MCF 10A (cell line): ENCODE measurements around the gene TYROBP. TPM values are rescaled to one million over a fixed set of nuclear protein-coding genes. Genes with fewer than 3 reads are reported as not detected.

Experiments
- BruUV-seq: library from RNA; stranded (reverse); fragments of 400-500 nt; replicated peaks from 2 replicates; lab custom pipeline; 2021; lab: Mats Ljungman, UMichigan
- CTCF ChIA-PET: fragments of 300-600 bp; sonication (Branson Sonifier 250); formaldehyde crosslinking; extraction: SDS; loops from one replicate; lab custom pipeline; 2021; ENCODE audit warnings: antibody characterized with exemption, inconsistent platforms; lab: Yijun Ruan, JAX
- POLR2A ChIA-PET: fragments of 300-600, 350-650 bp; sonication (Branson Sonifier 250); formaldehyde crosslinking; extraction: SDS; loops from one replicate; lab custom pipeline; 2020; ENCODE audit warnings: antibody characterized with exemption, inconsistent platforms; lab: Yijun Ruan, JAX
- DNase-seq: peaks from one replicate; pipeline ENCODE4 v3.0.0-alpha.2; 2018; ENCODE audit not compliant: unreplicated experiment
- H3K27ac Mint-ChIP-seq: one replicate; pipeline ENCODE4 v1.8.0; 2022; ENCODE audit warnings: mild to moderate bottlenecking, low read depth, mixed read lengths; ENCODE audit not compliant: unreplicated experiment
- H3K27me3 Mint-ChIP-seq: one replicate; pipeline ENCODE4 v1.8.0; 2022; ENCODE audit warnings: mixed read lengths; ENCODE audit not compliant: insufficient read depth, unreplicated experiment
- H3K36me3 Mint-ChIP-seq: one replicate; pipeline ENCODE4 v1.8.0; 2022; ENCODE audit warnings: mild to moderate bottlenecking, moderate library complexity, mixed read lengths; ENCODE audit not compliant: insufficient read depth, unreplicated experiment
- H3K4me1 Mint-ChIP-seq: one replicate; pipeline ENCODE4 v1.8.0; 2022; ENCODE audit warnings: mixed read lengths; ENCODE audit not compliant: insufficient read depth, unreplicated experiment
- H3K4me3 Mint-ChIP-seq: one replicate; pipeline ENCODE4 v1.8.0; 2022; ENCODE audit warnings: mild to moderate bottlenecking, moderate library complexity, mixed read lengths; ENCODE audit not compliant: unreplicated experiment
- H3K9me3 Mint-ChIP-seq: one replicate; pipeline ENCODE4 v1.8.0; 2022; ENCODE audit warnings: mixed read lengths; ENCODE audit not compliant: unreplicated experiment
- CTCF ChIP-seq: fragments of 200-600 bp; IDR thresholded peaks from one replicate; pipeline ENCODE4 v1.8.0; 2022; ENCODE audit warnings: antibody characterized with exemption, mild to moderate bottlenecking; ENCODE audit not compliant: unreplicated experiment
- intact Hi-C: fragments of 100-400 bp; cut with micrococcal nuclease; formaldehyde crosslinking; loops from 2 replicates; pipeline ENCODE4 v1.14.1; 2022
- total RNA-seq: library from RNA; stranded (reverse); gene quantifications from 2 replicates; pipeline ENCODE4 v1.2.3, GENCODE V29; 2022

The TYROBP gene
- total RNA-seq, 1 experiment from 2014 or later, result not detected

DNA sequence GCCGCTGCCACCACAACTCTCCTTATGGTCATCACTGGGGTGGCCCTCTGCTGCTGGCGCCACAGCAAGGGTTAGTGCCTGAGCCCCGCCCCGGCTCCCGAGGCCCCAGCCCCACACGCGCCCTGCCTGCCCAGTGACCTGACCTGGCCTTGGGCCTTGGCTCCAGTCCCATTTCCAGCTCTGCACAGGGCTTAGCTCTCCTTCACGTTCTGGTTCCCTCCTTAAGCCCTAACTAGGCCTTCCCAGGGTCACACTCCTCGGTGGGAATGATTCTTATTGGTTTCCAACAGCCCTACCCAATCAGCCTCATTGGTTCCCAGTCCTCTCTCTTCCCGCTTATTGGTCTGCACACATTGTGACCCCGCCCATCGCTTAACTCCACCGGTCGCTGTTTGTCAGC is 45.6 kb downstream of the TYROBP start:
- no peaks in the 10 kb centered on the region for H3K9me3 Mint-ChIP-seq
- ChIA-PET POLR2A (no interaction called here), CTCF (no interaction called here)
- H3K27me3 Mint-ChIP-seq, result peaks cover 39% of the 10 kb centered on the region
- no peak overlapping the region for H3K27ac Mint-ChIP-seq
- no TSS peak for BruUV-seq
- H3K4me3 Mint-ChIP-seq, result no peak overlapping the region
- no peak for DNase-seq
- intact Hi-C loops, result no loop called here
- no peak for TF ChIP-seq CTCF
- H3K4me1 Mint-ChIP-seq, result no peaks in the 10 kb centered on the region
- H3K36me3 Mint-ChIP-seq, result no peaks in the 10 kb centered on the region

DNA sequence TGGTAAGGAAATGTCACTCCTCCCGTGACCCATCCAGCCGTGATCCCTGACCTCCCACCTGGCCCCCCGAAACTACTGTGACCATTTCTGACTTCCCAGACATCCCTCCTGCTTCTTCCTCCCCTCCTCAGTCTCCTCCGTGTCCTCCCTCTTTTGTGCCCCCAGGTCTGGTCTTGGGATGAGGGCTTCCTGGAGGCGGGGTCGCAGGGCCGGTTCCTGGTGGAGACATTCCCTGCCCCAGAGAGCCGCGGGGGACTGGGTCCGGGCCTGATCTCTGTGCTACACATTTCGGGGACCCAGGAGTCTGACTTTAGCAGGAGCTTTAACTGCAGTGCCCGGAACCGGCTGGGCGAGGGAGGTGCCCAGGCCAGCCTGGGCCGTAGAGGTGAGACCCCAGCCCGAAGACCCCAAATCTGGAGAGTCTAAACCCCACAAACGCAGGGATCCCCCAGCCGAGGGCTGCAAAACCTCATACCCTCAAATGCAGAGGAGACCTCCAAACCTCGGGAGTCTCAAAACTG is 46.4 kb downstream of the TYROBP start:
- intact Hi-C loops, result no loop called here
- Mint-ChIP-seq H3K36me3 (no peaks in the 10 kb centered on the region), H3K27ac (no peak overlapping the region), H3K4me3 (no peak overlapping the region), H3K9me3 (no peaks in the 10 kb centered on the region), H3K4me1 (no peaks in the 10 kb centered on the region), H3K27me3 (peaks cover 31% of the 10 kb centered on the region)
- no peak for DNase-seq
- no peak for TF ChIP-seq CTCF
- POLR2A ChIA-PET, result no interaction called here
- CTCF ChIA-PET, result no interaction called here
- BruUV-seq, result no TSS peak

- ChIA-PET POLR2A (no interaction called here), CTCF (no interaction called here)
- intact Hi-C loops, result no loop called here
- H3K27ac Mint-ChIP-seq, result no peak overlapping the region
- no peak overlapping the region for H3K4me3 Mint-ChIP-seq
- no peaks in the 10 kb centered on the region for H3K9me3 Mint-ChIP-seq
- no peak for DNase-seq
- TF ChIP-seq CTCF, result no peak
- BruUV-seq, result no TSS peak
- H3K27me3 Mint-ChIP-seq, result peaks cover 24% of the 10 kb centered on the region
- H3K4me1 Mint-ChIP-seq, result no peaks in the 10 kb centered on the region
- no peaks in the 10 kb centered on the region for H3K36me3 Mint-ChIP-seq
These were observed 47.1 kb downstream of the TYROBP start for GRCh38 chr19:35860818-35861639.

GRCh38 chr19:35860436-35860817 is 47.7 kb downstream of the TYROBP start:
- POLR2A ChIA-PET, result no interaction called here
- CTCF ChIA-PET, result no interaction called here
- Mint-ChIP-seq H3K27me3 (peaks cover 24% of the 10 kb centered on the region), H3K4me1 (no peaks in the 10 kb centered on the region), H3K9me3 (no peaks in the 10 kb centered on the region), H3K4me3 (no peak overlapping the region), H3K27ac (no peak overlapping the region), H3K36me3 (no peaks in the 10 kb centered on the region)
- no TSS peak for BruUV-seq
- no peak for DNase-seq
- no peak for TF ChIP-seq CTCF
- intact Hi-C loops, result no loop called here
